MCF 10A (cell line): Measurements from ENCODE around the gene MACROD1. TPM values are rescaled to one million over a fixed set of nuclear protein-coding genes. Genes with fewer than 3 reads are reported as not detected.

ENCODE experiments used
- BruUV-seq: library from RNA; stranded (reverse); fragments of 400-500 nt; replicated peaks from 2 replicates; lab custom pipeline; 2021; lab: Mats Ljungman, UMichigan
- CTCF ChIA-PET: fragments of 300-600 bp; sonication (Branson Sonifier 250); formaldehyde crosslinking; extraction: SDS; loops from one replicate; lab custom pipeline; 2021; ENCODE audit warnings: antibody characterized with exemption, inconsistent platforms; lab: Yijun Ruan, JAX
- POLR2A ChIA-PET: fragments of 300-600, 350-650 bp; sonication (Branson Sonifier 250); formaldehyde crosslinking; extraction: SDS; loops from one replicate; lab custom pipeline; 2020; ENCODE audit warnings: antibody characterized with exemption, inconsistent platforms; lab: Yijun Ruan, JAX
- DNase-seq: peaks from one replicate; pipeline ENCODE4 v3.0.0-alpha.2; 2018; ENCODE audit not compliant: unreplicated experiment
- H3K27ac Mint-ChIP-seq: one replicate; pipeline ENCODE4 v1.8.0; 2022; ENCODE audit warnings: mild to moderate bottlenecking, low read depth, mixed read lengths; ENCODE audit not compliant: unreplicated experiment
- H3K27me3 Mint-ChIP-seq: one replicate; pipeline ENCODE4 v1.8.0; 2022; ENCODE audit warnings: mixed read lengths; ENCODE audit not compliant: insufficient read depth, unreplicated experiment
- H3K36me3 Mint-ChIP-seq: one replicate; pipeline ENCODE4 v1.8.0; 2022; ENCODE audit warnings: mild to moderate bottlenecking, moderate library complexity, mixed read lengths; ENCODE audit not compliant: insufficient read depth, unreplicated experiment
- H3K4me1 Mint-ChIP-seq: one replicate; pipeline ENCODE4 v1.8.0; 2022; ENCODE audit warnings: mixed read lengths; ENCODE audit not compliant: insufficient read depth, unreplicated experiment
- H3K4me3 Mint-ChIP-seq: one replicate; pipeline ENCODE4 v1.8.0; 2022; ENCODE audit warnings: mild to moderate bottlenecking, moderate library complexity, mixed read lengths; ENCODE audit not compliant: unreplicated experiment
- H3K9me3 Mint-ChIP-seq: one replicate; pipeline ENCODE4 v1.8.0; 2022; ENCODE audit warnings: mixed read lengths; ENCODE audit not compliant: unreplicated experiment
- CTCF ChIP-seq: fragments of 200-600 bp; IDR thresholded peaks from one replicate; pipeline ENCODE4 v1.8.0; 2022; ENCODE audit warnings: antibody characterized with exemption, mild to moderate bottlenecking; ENCODE audit not compliant: unreplicated experiment
- intact Hi-C: fragments of 100-400 bp; cut with micrococcal nuclease; formaldehyde crosslinking; loops from 2 replicates; pipeline ENCODE4 v1.14.1; 2022
- total RNA-seq: library from RNA; stranded (reverse); gene quantifications from 2 replicates; pipeline ENCODE4 v1.2.3, GENCODE V29; 2022

MACROD1 gene
- total RNA-seq, 1 experiment from 2014 or later = 15.1 TPM

DNA sequence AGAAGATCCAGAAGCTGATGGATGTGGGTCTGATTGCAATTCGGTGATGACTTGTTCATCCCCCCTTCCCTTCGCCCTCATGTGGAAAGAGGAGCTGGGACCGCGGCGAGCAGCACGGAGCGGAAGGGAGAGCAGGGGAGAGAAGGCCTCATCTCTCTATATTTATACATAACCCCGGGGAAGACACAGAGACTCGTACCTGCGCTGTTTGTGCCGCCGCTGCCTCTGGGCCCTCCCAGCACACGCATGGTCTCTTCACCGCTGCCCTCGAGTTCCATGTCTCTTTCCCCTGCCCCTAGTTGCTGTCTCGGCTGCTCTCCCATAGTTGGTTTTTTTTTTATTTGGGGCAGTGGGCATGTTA is 38.1 kb upstream of the MACROD1 start:
- no peak overlapping the region for H3K4me3 Mint-ChIP-seq

DNA sequence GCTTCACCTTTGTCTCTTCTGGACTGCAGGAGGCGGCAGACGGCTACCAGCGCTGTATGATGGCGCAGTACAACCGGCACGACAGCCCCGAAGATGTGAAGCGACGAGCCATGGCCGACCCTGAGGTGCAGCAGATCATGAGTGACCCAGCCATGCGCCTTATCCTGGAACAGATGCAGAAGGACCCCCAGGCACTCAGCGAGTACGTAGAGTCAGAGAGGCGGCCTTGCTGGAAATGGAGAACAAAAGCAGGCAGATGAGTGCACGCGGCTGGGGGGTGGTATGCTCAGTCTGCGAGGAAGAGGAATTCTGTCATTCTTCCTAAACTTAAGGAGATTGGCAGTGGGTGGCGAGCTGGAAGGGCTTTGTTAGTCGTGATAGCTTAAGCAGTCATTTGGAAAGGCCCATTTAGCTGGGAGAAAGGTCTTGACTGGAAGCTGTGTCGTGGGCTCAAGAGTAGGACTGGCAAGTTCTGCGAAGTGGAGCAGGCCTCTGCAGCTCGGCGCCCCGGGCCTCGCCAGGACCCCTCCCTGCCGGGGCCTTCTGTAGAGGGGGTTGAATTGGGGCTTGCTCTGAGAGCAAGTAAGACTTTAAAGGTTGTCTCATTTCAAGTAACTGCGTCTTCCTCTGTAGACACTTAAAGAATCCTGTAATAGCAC is 37.6 kb upstream of the MACROD1 start:
- Mint-ChIP-seq H3K4me3 (no peak overlapping the region), H3K27ac (no peak overlapping the region), H3K4me1 (peaks cover 12% of the 10 kb centered on the region), H3K36me3 (peaks cover 81% of the 10 kb centered on the region), H3K9me3 (no peaks in the 10 kb centered on the region), H3K27me3 (no peaks in the 10 kb centered on the region)
- ChIA-PET POLR2A (interaction anchor here (0.5 to 1.6 kb wide), 4 partner anchors 15 to 72 kb away, joined by 3 to 11 read pairs (median 4); partner anchors contain the start of gene PPP1R14B), CTCF (interaction anchor here (0.6 to 4.4 kb wide), 11 partner anchors 8 to 443 kb away, joined by 3 to 51 read pairs (median 7); partner anchors contain the start of genes NUDT22, STIP1 and TRPT1)
- intact Hi-C loops = loop anchor here (1.0 to 5.0 kb wide), 3 partner anchors 49 to 98 kb away; partner anchors contain the start of gene PLCB3
- no peak for TF ChIP-seq CTCF
- DNase-seq = no peak
- no TSS peak for BruUV-seq

More for the DNA sequence above, 38.1 kb upstream of the MACROD1 start:
- Mint-ChIP-seq H3K27ac (no peak overlapping the region), H3K27me3 (no peaks in the 10 kb centered on the region), H3K4me1 (peaks cover 12% of the 10 kb centered on the region), H3K9me3 (no peaks in the 10 kb centered on the region), H3K36me3 (peaks cover 76% of the 10 kb centered on the region)
- ChIA-PET CTCF (interaction anchor here (0.6 to 4.4 kb wide), 20 partner anchors 8 to 888 kb away, joined by 3 to 51 read pairs (median 5); partner anchors contain the start of genes FKBP2, MACROD1, NUDT22 and STIP1), POLR2A (interaction anchor here (0.5 to 2.3 kb wide), 13 partner anchors 11 to 187 kb away, joined by 3 to 11 read pairs (median 4); partner anchors contain the start of genes ESRRA, PPP1R14B and STIP1)
- TSS peak; percentile 94 for BruUV-seq
- intact Hi-C loops = loop anchor here (1.0 to 5.0 kb wide), 3 partner anchors 48 to 97 kb away; partner anchors contain the start of gene PLCB3
- DNase-seq = no peak
- no peak for TF ChIP-seq CTCF

DNA sequence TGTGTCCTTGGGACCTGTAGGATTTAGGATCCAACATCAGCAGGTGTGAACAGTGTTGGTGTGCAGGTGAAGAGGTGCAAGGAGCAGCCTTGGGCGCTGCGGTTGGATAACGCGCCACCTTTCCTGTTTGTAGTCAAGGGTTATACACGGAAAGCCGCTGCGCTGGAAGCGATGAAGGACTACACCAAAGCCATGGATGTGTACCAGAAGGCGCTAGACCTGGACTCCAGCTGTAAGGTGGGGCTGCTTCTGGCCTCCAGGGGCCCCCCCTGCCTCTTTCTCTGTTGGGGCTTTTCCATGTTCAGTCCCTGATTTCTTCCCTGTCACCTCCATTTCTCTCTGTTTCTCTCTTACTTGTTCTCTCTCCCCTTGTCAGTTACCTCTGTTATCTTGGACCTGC is 37.1 kb upstream of the MACROD1 start:
- intact Hi-C loops = loop anchor here (5.0 kb wide), 1 partner anchor 49 kb away; the partner anchor contains the start of gene PLCB3
- BruUV-seq = no TSS peak
- no peak for TF ChIP-seq CTCF
- no peaks in the 10 kb centered on the region for H3K9me3 Mint-ChIP-seq
- no peaks in the 10 kb centered on the region for H3K27me3 Mint-ChIP-seq
- POLR2A ChIA-PET = interaction anchor here (0.6 to 0.7 kb wide), 2 partner anchors 15 to 416 kb away, joined by 3 to 5 read pairs; no protein-coding TSS in a partner anchor
- H3K36me3 Mint-ChIP-seq = peaks cover 87% of the 10 kb centered on the region
- CTCF ChIA-PET = interaction anchor here (0.8 to 4.4 kb wide), 3 partner anchors 22 to 152 kb away, joined by 3 to 51 read pairs (median 22); partner anchors contain the start of genes NUDT22 and TRPT1
- no peak overlapping the region for H3K4me3 Mint-ChIP-seq
- no peak for DNase-seq
- H3K4me1 Mint-ChIP-seq = peaks cover 12% of the 10 kb centered on the region
- H3K27ac Mint-ChIP-seq = no peak overlapping the region

- Mint-ChIP-seq H3K36me3 (peaks cover 96% of the 10 kb centered on the region), H3K4me3 (no peak overlapping the region), H3K27ac (no peak overlapping the region), H3K9me3 (no peaks in the 10 kb centered on the region), H3K4me1 (peaks cover 12% of the 10 kb centered on the region), H3K27me3 (no peaks in the 10 kb centered on the region)
- BruUV-seq = no TSS peak
- intact Hi-C loops = loop anchor here (5.0 kb wide), 1 partner anchor 51 kb away; the partner anchor contains the start of gene PLCB3
- ChIA-PET POLR2A (no interaction called here), CTCF (interaction anchor here (0.5 to 1.0 kb wide), 3 partner anchors 49 to 365 kb away, joined by 3 to 4 read pairs (median 3); no protein-coding TSS in a partner anchor)
- no peak for TF ChIP-seq CTCF
- no peak for DNase-seq
Observed at GRCh38 chr11:64201543-64201942, 35.6 kb upstream of the MACROD1 start.
